ENCODE data around the gene EMX2.

DNA sequence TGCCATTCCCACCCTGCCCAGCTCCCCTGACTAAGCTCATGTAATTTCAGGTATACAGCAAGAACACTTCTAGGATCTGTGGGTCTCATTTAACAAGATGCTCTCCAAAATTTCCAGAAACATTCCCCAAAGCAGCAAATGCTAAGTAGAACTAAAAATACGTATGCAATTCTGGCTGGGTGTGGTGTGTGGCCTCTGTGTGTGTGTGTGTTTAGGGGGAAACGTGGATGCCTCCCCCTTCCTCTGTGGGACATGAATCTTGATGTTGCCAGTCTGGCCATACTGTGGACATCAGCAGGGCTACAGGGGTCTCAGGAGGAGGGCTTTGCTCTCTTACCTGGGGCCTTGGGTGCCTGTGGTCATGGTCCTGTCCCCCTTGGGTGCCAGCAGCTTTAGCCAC is 18.4 kb downstream of the EMX2 start:
- TF ChIP-seq POLR2A (IDR thresholded peaks at IDR 0.05) (no peak), CTCF (IDR thresholded peaks at IDR 0.05) (no peak)

All from Peyer's patch (tissue), 4 donors.